Neural cell (in vitro differentiated cells): ENCODE results near the gene SLC2A4RG. TPM values are rescaled to one million over a fixed set of nuclear protein-coding genes. Genes with fewer than 3 reads are reported as not detected.

Source experiments
- H2AFZ ChIP-seq: fragments of 200-600, 300-800 bp; sonication (generic), shearing (Covaris generic); 2 replicates; pipeline ENCODE4 v1.6.0; 2014; ENCODE audit warnings: low read depth, mild to moderate bottlenecking, antibody characterized with exemption, low read length, moderate library complexity
- H3F3A ChIP-seq: fragments of 200-600 bp; shearing (Covaris generic); 2 replicates; pipeline ENCODE4 v1.6.1; 2016; ENCODE audit warnings: mild to moderate bottlenecking, moderate library complexity, mixed read lengths, antibody characterized with exemption, low read length; ENCODE audit not compliant: insufficient read depth, poor library complexity, severe bottlenecking
- H3K27ac ChIP-seq: fragments of 200-600, 300-800 bp; sonication (generic), shearing (Covaris generic); 2 replicates; pipeline ENCODE4 v1.5.1; 2014; ENCODE audit warnings: mild to moderate bottlenecking, low read length, moderate library complexity
- H3K27me3 ChIP-seq: fragments of 300-800, 200-600 bp; sonication (generic), shearing (Covaris generic); 2 replicates; pipeline ENCODE4 v1.6.0; 2014; ENCODE audit warnings: mild to moderate bottlenecking, low read depth, low read length, moderate library complexity; ENCODE audit not compliant: insufficient read depth
- H3K36me3 ChIP-seq: fragments of 300-800, 200-600 bp; sonication (generic), shearing (Covaris generic); 2 replicates; pipeline ENCODE4 v1.5.1; 2014; ENCODE audit warnings: mild to moderate bottlenecking, antibody characterized with exemption, low read length, moderate library complexity; ENCODE audit not compliant: insufficient read depth
- H3K4me2 ChIP-seq: fragments of 300-800, 200-600 bp; sonication (generic), shearing (Covaris generic); 2 replicates; pipeline ENCODE4 v1.6.0; 2014; ENCODE audit warnings: mild to moderate bottlenecking, low read length
- H3K4me3 ChIP-seq: fragments of 300-800, 200-600 bp; sonication (generic), shearing (Covaris generic); 2 replicates; pipeline ENCODE4 v1.5.1; 2014; ENCODE audit warnings: mild to moderate bottlenecking, low read length, moderate library complexity
- H3K79me2 ChIP-seq: fragments of 200-600 bp; shearing (Covaris generic); replicated peaks from 2 replicates; pipeline ENCODE4 v1.6.0; 2014; ENCODE audit warnings: mild to moderate bottlenecking, low read length, moderate library complexity; ENCODE audit not compliant: insufficient read depth
- H3K9ac ChIP-seq: fragments of 300-800, 200-600 bp; sonication (generic), shearing (Covaris generic); 2 replicates; pipeline ENCODE4 v1.6.1; 2016; ENCODE audit warnings: mild to moderate bottlenecking, low read length, mixed read lengths
- H3K9me2 ChIP-seq: fragments of 200-600 bp; shearing (Covaris generic); 2 replicates; pipeline ENCODE4 v1.6.1; 2016; ENCODE audit warnings: mild to moderate bottlenecking, low read length, mixed read lengths; ENCODE audit not compliant: insufficient read depth
- H3K9me3 ChIP-seq: fragments of 200-600, 300-800 bp; sonication (generic), shearing (Covaris generic); 2 replicates; pipeline ENCODE4 v1.6.1; 2016; ENCODE audit warnings: mild to moderate bottlenecking, mixed run types, low read length, moderate library complexity, mixed read lengths
- H4K20me1 ChIP-seq: fragments of 200-600 bp; shearing (Covaris generic); 2 replicates; pipeline ENCODE4 v1.6.1; 2016; ENCODE audit warnings: mild to moderate bottlenecking, mixed run types; ENCODE audit not compliant: insufficient read depth
- CTCF ChIP-seq: fragments of 450-650 bp; IDR thresholded peaks from 2 replicates; pipeline ENCODE4 v1.5.1; 2014; ENCODE audit warnings: antibody characterized with exemption, mild to moderate bottlenecking, moderate library complexity; ENCODE audit not compliant: poor library complexity, severe bottlenecking
- EP300 ChIP-seq: fragments of 450-650 bp; conservative IDR thresholded peaks from 2 replicates; pipeline ENCODE4 v1.6.1; 2014; ENCODE audit warnings: antibody characterized with exemption, mild to moderate bottlenecking, moderate library complexity; ENCODE audit not compliant: poor library complexity, severe bottlenecking
- EZH2 ChIP-seq: fragments of 200-600, 300-800 bp; shearing (Covaris generic), sonication (generic); IDR thresholded peaks from 2 replicates; pipeline ENCODE4 v1.6.1; 2014; ENCODE audit warnings: antibody characterized with exemption, low read length, borderline replicate concordance, mild to moderate bottlenecking; ENCODE audit not compliant: insufficient read depth, poor library complexity, severe bottlenecking
- MXI1 ChIP-seq: fragments of 450-650 bp; conservative IDR thresholded peaks from 2 replicates; pipeline ENCODE4 v1.6.1; 2014; ENCODE audit warnings: antibody characterized with exemption, mild to moderate bottlenecking; ENCODE audit not compliant: poor library complexity, severe bottlenecking
- POLR2AphosphoS5 ChIP-seq: IDR thresholded peaks from 2 replicates; pipeline ENCODE4 v1.6.1; 2012
- RAD21 ChIP-seq: fragments of 450-650 bp; conservative IDR thresholded peaks from 2 replicates; pipeline ENCODE4 v1.6.1; 2014; ENCODE audit warnings: antibody characterized with exemption, mild to moderate bottlenecking, moderate library complexity
- SMC3 ChIP-seq: fragments of 450-650 bp; conservative IDR thresholded peaks from 2 replicates; pipeline ENCODE4 v1.6.1; 2014; ENCODE audit warnings: antibody characterized with exemption, mild to moderate bottlenecking, moderate library complexity; ENCODE audit not compliant: poor library complexity
- TAF1 ChIP-seq: IDR thresholded peaks from 2 replicates; pipeline ENCODE4 v1.6.1; 2012; ENCODE audit warnings: low read depth
- polyA plus RNA-seq: library from polyadenylated mRNA; depleted of rRNA; stranded (reverse); fragments of >200 nt; gene quantifications from 2 replicates; pipeline ENCODE4 v1.2.3, GENCODE V29; 2014
- TF ChIP-seq, protein P1 (sequence below): IDR thresholded peaks from 2 replicates; pipeline ENCODE4 v1.6.1; 2012; ENCODE audit warnings: borderline replicate concordance

Gene SLC2A4RG
- polyA plus RNA-seq, 1 donor from 2014 or later, result 52.1 TPM

DNA sequence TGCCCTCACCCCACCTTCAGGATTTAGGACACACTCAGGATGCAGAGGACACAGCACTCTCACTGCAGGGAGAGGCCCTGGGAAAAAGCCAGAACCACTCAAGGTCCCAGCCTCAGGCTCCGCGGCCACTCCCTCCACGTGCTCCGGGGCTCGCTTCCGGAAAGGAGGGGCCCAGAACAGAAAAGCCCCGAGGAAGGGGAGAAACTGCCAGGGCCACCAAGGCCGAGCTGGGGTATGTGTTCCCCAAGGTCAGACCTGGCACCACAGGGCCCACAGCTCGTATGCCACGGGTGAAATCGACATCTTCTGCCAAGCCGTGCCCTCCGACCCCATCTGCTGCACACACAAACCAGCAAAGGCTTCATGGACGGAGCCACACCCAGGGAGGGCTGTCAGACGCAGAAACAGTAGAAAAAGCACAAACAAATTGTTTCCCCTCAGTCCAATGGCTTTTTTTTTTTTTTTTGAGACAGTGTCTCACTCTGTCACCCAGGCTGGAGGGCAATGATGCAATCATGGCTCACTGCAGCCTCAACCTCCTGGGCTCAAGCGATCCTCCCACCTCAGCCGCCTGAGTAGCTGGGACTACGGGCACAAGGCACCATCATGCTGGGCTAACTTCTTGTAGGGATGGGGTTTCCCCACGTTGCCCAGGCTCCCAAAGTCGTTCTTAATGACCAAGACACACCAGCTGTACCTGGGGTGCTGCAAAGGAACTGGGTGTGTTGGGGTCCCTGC lies 33.4 kb downstream of the SLC2A4RG start:
- H3K79me2 ChIP-seq, result peaks cover 18% of the 10 kb centered on the region
- no peak overlapping the region for H2AFZ ChIP-seq
- no peaks in the 10 kb centered on the region for H3F3A ChIP-seq
- no peak overlapping the region for H3K4me2 ChIP-seq
- no peak for TF ChIP-seq RAD21
- TF ChIP-seq MXI1, result no peak
- TF ChIP-seq TAF1, result no peak
- TF ChIP-seq EP300, result no peak
- no peak for TF ChIP-seq POLR2AphosphoS5
- TF ChIP-seq, protein P1, sequence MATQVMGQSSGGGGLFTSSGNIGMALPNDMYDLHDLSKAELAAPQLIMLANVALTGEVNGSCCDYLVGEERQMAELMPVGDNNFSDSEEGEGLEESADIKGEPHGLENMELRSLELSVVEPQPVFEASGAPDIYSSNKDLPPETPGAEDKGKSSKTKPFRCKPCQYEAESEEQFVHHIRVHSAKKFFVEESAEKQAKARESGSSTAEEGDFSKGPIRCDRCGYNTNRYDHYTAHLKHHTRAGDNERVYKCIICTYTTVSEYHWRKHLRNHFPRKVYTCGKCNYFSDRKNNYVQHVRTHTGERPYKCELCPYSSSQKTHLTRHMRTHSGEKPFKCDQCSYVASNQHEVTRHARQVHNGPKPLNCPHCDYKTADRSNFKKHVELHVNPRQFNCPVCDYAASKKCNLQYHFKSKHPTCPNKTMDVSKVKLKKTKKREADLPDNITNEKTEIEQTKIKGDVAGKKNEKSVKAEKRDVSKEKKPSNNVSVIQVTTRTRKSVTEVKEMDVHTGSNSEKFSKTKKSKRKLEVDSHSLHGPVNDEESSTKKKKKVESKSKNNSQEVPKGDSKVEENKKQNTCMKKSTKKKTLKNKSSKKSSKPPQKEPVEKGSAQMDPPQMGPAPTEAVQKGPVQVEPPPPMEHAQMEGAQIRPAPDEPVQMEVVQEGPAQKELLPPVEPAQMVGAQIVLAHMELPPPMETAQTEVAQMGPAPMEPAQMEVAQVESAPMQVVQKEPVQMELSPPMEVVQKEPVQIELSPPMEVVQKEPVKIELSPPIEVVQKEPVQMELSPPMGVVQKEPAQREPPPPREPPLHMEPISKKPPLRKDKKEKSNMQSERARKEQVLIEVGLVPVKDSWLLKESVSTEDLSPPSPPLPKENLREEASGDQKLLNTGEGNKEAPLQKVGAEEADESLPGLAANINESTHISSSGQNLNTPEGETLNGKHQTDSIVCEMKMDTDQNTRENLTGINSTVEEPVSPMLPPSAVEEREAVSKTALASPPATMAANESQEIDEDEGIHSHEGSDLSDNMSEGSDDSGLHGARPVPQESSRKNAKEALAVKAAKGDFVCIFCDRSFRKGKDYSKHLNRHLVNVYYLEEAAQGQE, result no peak
- no peak for TF ChIP-seq EZH2
- TF ChIP-seq CTCF, result no peak
- no peak for TF ChIP-seq SMC3
- H3K4me3 ChIP-seq, result no peak overlapping the region
- no peaks in the 10 kb centered on the region for H3K9me2 ChIP-seq
- no peaks in the 10 kb centered on the region for H4K20me1 ChIP-seq
- no peaks in the 10 kb centered on the region for H3K36me3 ChIP-seq
- H3K9me3 ChIP-seq, result no peaks in the 10 kb centered on the region
- H3K27me3 ChIP-seq, result no peaks in the 10 kb centered on the region
- no peak overlapping the region for H3K27ac ChIP-seq
- H3K9ac ChIP-seq, result no peak overlapping the region

DNA sequence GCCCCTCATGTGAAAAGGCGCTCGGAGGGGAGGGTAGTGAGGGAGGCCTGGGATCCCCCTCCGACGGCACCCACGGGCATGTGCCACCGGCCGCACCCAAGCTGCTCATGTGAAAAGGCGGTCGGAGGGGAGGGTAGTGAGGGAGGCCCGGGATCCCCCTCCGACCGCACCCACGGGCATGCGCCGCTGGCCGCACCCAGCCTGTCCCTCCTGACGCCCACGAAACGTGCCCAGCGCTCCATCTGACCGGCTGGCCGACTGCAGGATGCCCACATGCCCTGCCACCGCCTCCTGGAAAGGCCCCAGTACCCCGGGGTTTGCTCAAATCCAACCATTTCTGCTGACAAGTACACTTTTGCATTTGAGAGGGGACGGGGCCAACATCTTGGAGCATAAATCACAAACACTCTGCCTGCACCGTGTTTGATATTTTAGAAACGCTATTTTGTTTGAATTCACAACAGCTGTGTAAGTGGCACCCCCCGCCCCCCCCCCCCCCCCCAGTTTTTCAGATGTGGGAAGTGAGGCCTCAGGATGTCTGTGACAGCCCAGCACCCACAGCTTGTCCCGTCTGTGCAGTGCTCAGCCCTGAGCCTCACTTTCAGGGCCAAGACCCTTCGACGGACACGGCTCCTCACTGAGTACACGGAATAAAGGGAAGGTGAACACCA lies 34.1 kb downstream of the SLC2A4RG start:
- H2AFZ ChIP-seq, result no peak overlapping the region
- H3K4me2 ChIP-seq, result no peak overlapping the region
- H3K9me3 ChIP-seq, result no peaks in the 10 kb centered on the region
- no peaks in the 10 kb centered on the region for H3F3A ChIP-seq
- H3K4me3 ChIP-seq, result no peak overlapping the region
- H3K9ac ChIP-seq, result no peak overlapping the region
- H3K9me2 ChIP-seq, result no peaks in the 10 kb centered on the region
- no peaks in the 10 kb centered on the region for H3K36me3 ChIP-seq
- H3K27ac ChIP-seq, result no peak overlapping the region
- TF ChIP-seq CTCF, result no peak
- TF ChIP-seq EZH2, result no peak
- no peak for TF ChIP-seq MXI1
- TF ChIP-seq, protein P1, result no peak
- no peak for TF ChIP-seq RAD21
- TF ChIP-seq TAF1, result no peak
- no peak for TF ChIP-seq EP300
- TF ChIP-seq POLR2AphosphoS5, result no peak
- no peak for TF ChIP-seq SMC3
- no peaks in the 10 kb centered on the region for H4K20me1 ChIP-seq
- no peaks in the 10 kb centered on the region for H3K27me3 ChIP-seq
- H3K79me2 ChIP-seq, result peaks cover 20% of the 10 kb centered on the region
